Measurements from ENCODE around the gene MAGI1. TPM values are rescaled to one million over a fixed set of nuclear protein-coding genes. Genes with fewer than 3 reads are reported as not detected.

MAGI1 gene
- total RNA-seq, 1 donor from 2014 or later = 5.0 TPM

DNA sequence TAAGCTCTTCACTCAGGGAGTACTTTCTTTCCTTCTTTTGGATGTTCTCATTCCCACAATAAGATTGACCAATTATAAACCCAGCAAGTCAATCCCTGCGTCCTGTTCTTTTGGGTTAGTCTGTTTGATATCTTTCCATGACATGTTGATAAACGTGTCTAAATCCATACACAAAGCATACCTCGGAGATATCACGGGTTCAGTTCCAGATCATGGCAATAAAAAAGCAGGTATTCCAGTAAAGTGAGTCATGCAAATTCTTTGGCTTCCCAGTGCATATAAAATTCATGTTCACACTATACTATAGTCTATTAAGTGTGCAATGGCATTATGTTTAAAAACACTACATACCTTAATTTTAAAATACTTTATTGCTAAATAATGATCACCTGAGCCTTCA, 667.7 kb downstream of the MAGI1 start:
- FAIRE-seq (no peak), DNase-seq (ENCODE audit: low read depth) (no peak)
- Histone ChIP-seq H3K36me3 (ENCODE audit: control insufficient read depth, insufficient read depth, low read length) (no peaks in the 10 kb centered on the region), H3K4me3 (ENCODE audit: low read depth, low read length) (no peak overlapping the region), H3K27me3 (ENCODE audit: control insufficient read depth, insufficient read depth, low read length) (no peaks in the 10 kb centered on the region)
- TF ChIP-seq, protein P1, sequence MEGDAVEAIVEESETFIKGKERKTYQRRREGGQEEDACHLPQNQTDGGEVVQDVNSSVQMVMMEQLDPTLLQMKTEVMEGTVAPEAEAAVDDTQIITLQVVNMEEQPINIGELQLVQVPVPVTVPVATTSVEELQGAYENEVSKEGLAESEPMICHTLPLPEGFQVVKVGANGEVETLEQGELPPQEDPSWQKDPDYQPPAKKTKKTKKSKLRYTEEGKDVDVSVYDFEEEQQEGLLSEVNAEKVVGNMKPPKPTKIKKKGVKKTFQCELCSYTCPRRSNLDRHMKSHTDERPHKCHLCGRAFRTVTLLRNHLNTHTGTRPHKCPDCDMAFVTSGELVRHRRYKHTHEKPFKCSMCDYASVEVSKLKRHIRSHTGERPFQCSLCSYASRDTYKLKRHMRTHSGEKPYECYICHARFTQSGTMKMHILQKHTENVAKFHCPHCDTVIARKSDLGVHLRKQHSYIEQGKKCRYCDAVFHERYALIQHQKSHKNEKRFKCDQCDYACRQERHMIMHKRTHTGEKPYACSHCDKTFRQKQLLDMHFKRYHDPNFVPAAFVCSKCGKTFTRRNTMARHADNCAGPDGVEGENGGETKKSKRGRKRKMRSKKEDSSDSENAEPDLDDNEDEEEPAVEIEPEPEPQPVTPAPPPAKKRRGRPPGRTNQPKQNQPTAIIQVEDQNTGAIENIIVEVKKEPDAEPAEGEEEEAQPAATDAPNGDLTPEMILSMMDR (IDR thresholded peaks at IDR 0.05; ENCODE audit: insufficient read depth, low read length, severe bottlenecking) = no peak

GRCh38 chr3:65368866-65369265, 669.9 kb downstream of the MAGI1 start:
- TF ChIP-seq, protein P1 (IDR thresholded peaks at IDR 0.05; ENCODE audit: insufficient read depth, low read length, severe bottlenecking) = no peak
- FAIRE-seq (no peak), DNase-seq (ENCODE audit: low read depth) (no peak)
- Histone ChIP-seq H3K4me3 (ENCODE audit: low read depth, low read length) (no peak overlapping the region), H3K36me3 (ENCODE audit: control insufficient read depth, insufficient read depth, low read length) (no peaks in the 10 kb centered on the region), H3K27me3 (ENCODE audit: control insufficient read depth, insufficient read depth, low read length) (no peaks in the 10 kb centered on the region)

GRCh38 chr3:65362688-65363087, 676.0 kb downstream of the MAGI1 start:
- no peaks in the 10 kb centered on the region for H3K27me3 ChIP-seq (ENCODE audit: control insufficient read depth, insufficient read depth, low read length)
- no peaks in the 10 kb centered on the region for H3K36me3 ChIP-seq (ENCODE audit: control insufficient read depth, insufficient read depth, low read length)
- TF ChIP-seq, protein P1 (IDR thresholded peaks at IDR 0.05; ENCODE audit: insufficient read depth, low read length, severe bottlenecking) = no peak
- FAIRE-seq = no peak
- H3K4me3 ChIP-seq (ENCODE audit: low read depth, low read length) = no peak overlapping the region
- no peak for DNase-seq (ENCODE audit: low read depth)

DNA sequence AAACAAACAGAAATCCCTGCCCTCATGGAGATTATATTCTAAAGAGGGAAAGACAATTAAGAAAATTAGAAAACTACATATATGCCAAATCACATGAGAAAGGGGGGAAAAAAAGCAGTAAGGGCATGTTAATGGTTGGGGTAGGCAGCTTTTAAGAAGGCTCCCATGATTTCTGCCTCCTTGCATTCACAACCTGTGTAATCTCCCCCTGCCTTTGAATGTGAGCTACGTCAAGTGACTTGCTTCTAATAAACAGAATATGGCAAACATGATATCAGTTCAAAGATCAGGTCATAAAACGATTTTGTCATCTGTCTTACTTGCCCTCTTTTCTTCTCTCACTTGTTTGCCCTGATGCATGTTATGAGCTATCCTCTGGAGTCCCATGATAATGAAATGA, 677.3 kb downstream of the MAGI1 start:
- DNase-seq (ENCODE audit: low read depth) (no peak), FAIRE-seq (no peak)
- no peaks in the 10 kb centered on the region for H3K36me3 ChIP-seq (ENCODE audit: control insufficient read depth, insufficient read depth, low read length)
- TF ChIP-seq, protein P1 (IDR thresholded peaks at IDR 0.05; ENCODE audit: insufficient read depth, low read length, severe bottlenecking) = no peak
- H3K4me3 ChIP-seq (ENCODE audit: low read depth, low read length) = no peak overlapping the region
- H3K27me3 ChIP-seq (ENCODE audit: control insufficient read depth, insufficient read depth, low read length) = no peaks in the 10 kb centered on the region

- DNase-seq (ENCODE audit: low read depth) = no peak
- FAIRE-seq = no peak
- Histone ChIP-seq H3K36me3 (ENCODE audit: control insufficient read depth, insufficient read depth, low read length) (no peaks in the 10 kb centered on the region), H3K27me3 (ENCODE audit: control insufficient read depth, insufficient read depth, low read length) (no peaks in the 10 kb centered on the region), H3K4me3 (ENCODE audit: low read depth, low read length) (no peak overlapping the region)
- TF ChIP-seq, protein P1 (IDR thresholded peaks at IDR 0.05; ENCODE audit: insufficient read depth, low read length, severe bottlenecking) = no peak
These were observed 682.1 kb downstream of the MAGI1 start for GRCh38 chr3:65356331-65357248.

All from bronchial epithelial cell (primary cell).